SK-N-SH treated with all-trans-retinoic acid at 6 μM for 48 hours (cell line): ENCODE data around the gene MRPS6.
A peak's percentile ranks its signal among the peaks of the same experiment; 100 is the strongest.

ENCODE experiments used
- ATAC-seq: fragments of 200-7000 bp; cut with Tn5 transposase; 3 replicates; pipeline ENCODE4 v1.9.1; 2020; ENCODE audit warnings: mild to moderate bottlenecking, moderate library complexity
- ARNTL ChIP-seq: fragments of 450-650 bp; formaldehyde crosslinking; IDR thresholded peaks from 2 replicates; pipeline ENCODE4 v1.5.0; 2020; ENCODE audit warnings: low read depth, mild to moderate bottlenecking, moderate library complexity, borderline replicate concordance
- BACH2 ChIP-seq: fragments of 250-450 bp; sonication (Bioruptor Pico); IDR thresholded peaks from 2 replicates; pipeline ENCODE4 v1.9.0; 2021; ENCODE audit warnings: mild to moderate bottlenecking, borderline replicate concordance
- ESRRG ChIP-seq: fragments of 250-450 bp; sonication (Bioruptor Pico); IDR thresholded peaks from 2 replicates; pipeline ENCODE4 v1.6.1; 2021; ENCODE audit warnings: mild to moderate bottlenecking
- ISL1 ChIP-seq: fragments of 250-450 bp; sonication (Bioruptor Pico); IDR thresholded peaks from 2 replicates; pipeline ENCODE4 v2.1.2; 2022; ENCODE audit warnings: mild to moderate bottlenecking, moderate library complexity
- OSR1 ChIP-seq: fragments of 250-450 bp; sonication (Bioruptor Pico); IDR thresholded peaks from 2 replicates; pipeline ENCODE4 v1.8.0; 2022; ENCODE audit warnings: moderate library complexity, mild to moderate bottlenecking, inconsistent platforms
- PPARA ChIP-seq: fragments of 250-450 bp; sonication (Bioruptor Pico); IDR thresholded peaks from 2 replicates; pipeline ENCODE4 v1.5.0; 2020; ENCODE audit warnings: mild to moderate bottlenecking, borderline replicate concordance
- SNAI2 ChIP-seq: fragments of 250-450 bp; sonication (Bioruptor Pico); IDR thresholded peaks from 2 replicates; pipeline ENCODE4 v1.5.0; 2020; ENCODE audit warnings: mild to moderate bottlenecking, moderate library complexity
- TOX ChIP-seq: fragments of 250-450 bp; sonication (Bioruptor Pico); IDR thresholded peaks from 2 replicates; pipeline ENCODE4 v1.8.0; 2021; ENCODE audit warnings: mild to moderate bottlenecking, moderate library complexity, borderline replicate concordance
- ZFP3 ChIP-seq: fragments of 250-450 bp; sonication (Bioruptor Pico); IDR thresholded peaks from 2 replicates; pipeline ENCODE4 v1.5.0; 2020; ENCODE audit warnings: mild to moderate bottlenecking, moderate library complexity
- ZNF565 ChIP-seq: fragments of 450-650 bp; formaldehyde crosslinking; conservative IDR thresholded peaks from 2 replicates; pipeline ENCODE4 v1.5.0; 2020; ENCODE audit warnings: low read depth, mild to moderate bottlenecking, moderate library complexity
- ZNF70 ChIP-seq: fragments of 450-650 bp; formaldehyde crosslinking; IDR thresholded peaks from 2 replicates; pipeline ENCODE4 v1.5.0; 2020; ENCODE audit warnings: mild to moderate bottlenecking, moderate library complexity
- ZNF8 ChIP-seq: fragments of 450-650 bp; formaldehyde crosslinking; IDR thresholded peaks from 2 replicates; pipeline ENCODE4 v1.5.0; 2020; ENCODE audit warnings: mild to moderate bottlenecking, moderate library complexity
- TF ChIP-seq, protein P1 (sequence below): fragments of 250-450 bp; sonication (Bioruptor Pico); IDR thresholded peaks from 2 replicates; pipeline ENCODE4 v1.5.1; 2020; ENCODE audit warnings: low read depth, mild to moderate bottlenecking, moderate library complexity
- TF ChIP-seq, protein P2 (sequence below): fragments of 250-450 bp; sonication (Bioruptor Pico); IDR thresholded peaks from 2 replicates; pipeline ENCODE4 v1.8.0; 2021; ENCODE audit warnings: low read depth, mild to moderate bottlenecking, moderate library complexity, borderline replicate concordance
- TF ChIP-seq, protein P3 (sequence below): fragments of 250-450 bp; sonication (Bioruptor Pico); IDR thresholded peaks from 2 replicates; pipeline ENCODE4 v1.8.0; 2020; ENCODE audit warnings: mild to moderate bottlenecking, moderate library complexity, borderline replicate concordance
- TF ChIP-seq, protein P4 (sequence below): fragments of 250-450 bp; sonication (Bioruptor Pico); IDR thresholded peaks from 2 replicates; pipeline ENCODE4 v1.5.1; 2021; ENCODE audit warnings: mild to moderate bottlenecking, moderate library complexity
- TF ChIP-seq, protein P5 (sequence below): fragments of 250-450 bp; sonication (Bioruptor Pico); IDR thresholded peaks from 2 replicates; pipeline ENCODE4 v1.5.0; 2020; ENCODE audit warnings: mild to moderate bottlenecking, moderate library complexity

The MRPS6 gene

GRCh38 chr21:34100790-34101189 is 27.4 kb downstream of the MRPS6 start:
- ATAC-seq = no peak
- TF ChIP-seq ZNF565 (CRISPR knock-in tag) (no peak), OSR1 (no peak), ESRRG (CRISPR knock-in tag) (no peak), BACH2 (CRISPR knock-in tag) (no peak), ISL1 (CRISPR knock-in tag) (no peak), PPARA (CRISPR knock-in tag) (no peak), ZNF8 (CRISPR knock-in tag) (no peak), TOX (no peak), ZNF70 (CRISPR knock-in tag) (no peak)
- TF ChIP-seq, protein P1, sequence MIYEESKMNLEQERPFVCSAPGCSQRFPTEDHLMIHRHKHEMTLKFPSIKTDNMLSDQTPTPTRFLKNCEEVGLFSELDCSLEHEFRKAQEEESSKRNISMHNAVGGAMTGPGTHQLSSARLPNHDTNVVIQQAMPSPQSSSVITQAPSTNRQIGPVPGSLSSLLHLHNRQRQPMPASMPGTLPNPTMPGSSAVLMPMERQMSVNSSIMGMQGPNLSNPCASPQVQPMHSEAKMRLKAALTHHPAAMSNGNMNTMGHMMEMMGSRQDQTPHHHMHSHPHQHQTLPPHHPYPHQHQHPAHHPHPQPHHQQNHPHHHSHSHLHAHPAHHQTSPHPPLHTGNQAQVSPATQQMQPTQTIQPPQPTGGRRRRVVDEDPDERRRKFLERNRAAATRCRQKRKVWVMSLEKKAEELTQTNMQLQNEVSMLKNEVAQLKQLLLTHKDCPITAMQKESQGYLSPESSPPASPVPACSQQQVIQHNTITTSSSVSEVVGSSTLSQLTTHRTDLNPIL = no peak
- TF ChIP-seq, protein P2, sequence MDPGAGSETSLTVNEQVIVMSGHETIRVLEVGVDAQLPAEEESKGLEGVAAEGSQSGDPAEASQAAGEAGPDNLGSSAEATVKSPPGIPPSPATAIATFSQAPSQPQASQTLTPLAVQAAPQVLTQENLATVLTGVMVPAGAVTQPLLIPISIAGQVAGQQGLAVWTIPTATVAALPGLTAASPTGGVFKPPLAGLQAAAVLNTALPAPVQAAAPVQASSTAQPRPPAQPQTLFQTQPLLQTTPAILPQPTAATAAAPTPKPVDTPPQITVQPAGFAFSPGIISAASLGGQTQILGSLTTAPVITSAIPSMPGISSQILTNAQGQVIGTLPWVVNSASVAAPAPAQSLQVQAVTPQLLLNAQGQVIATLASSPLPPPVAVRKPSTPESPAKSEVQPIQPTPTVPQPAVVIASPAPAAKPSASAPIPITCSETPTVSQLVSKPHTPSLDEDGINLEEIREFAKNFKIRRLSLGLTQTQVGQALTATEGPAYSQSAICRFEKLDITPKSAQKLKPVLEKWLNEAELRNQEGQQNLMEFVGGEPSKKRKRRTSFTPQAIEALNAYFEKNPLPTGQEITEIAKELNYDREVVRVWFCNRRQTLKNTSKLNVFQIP = no peak
- TF ChIP-seq, protein P3, sequence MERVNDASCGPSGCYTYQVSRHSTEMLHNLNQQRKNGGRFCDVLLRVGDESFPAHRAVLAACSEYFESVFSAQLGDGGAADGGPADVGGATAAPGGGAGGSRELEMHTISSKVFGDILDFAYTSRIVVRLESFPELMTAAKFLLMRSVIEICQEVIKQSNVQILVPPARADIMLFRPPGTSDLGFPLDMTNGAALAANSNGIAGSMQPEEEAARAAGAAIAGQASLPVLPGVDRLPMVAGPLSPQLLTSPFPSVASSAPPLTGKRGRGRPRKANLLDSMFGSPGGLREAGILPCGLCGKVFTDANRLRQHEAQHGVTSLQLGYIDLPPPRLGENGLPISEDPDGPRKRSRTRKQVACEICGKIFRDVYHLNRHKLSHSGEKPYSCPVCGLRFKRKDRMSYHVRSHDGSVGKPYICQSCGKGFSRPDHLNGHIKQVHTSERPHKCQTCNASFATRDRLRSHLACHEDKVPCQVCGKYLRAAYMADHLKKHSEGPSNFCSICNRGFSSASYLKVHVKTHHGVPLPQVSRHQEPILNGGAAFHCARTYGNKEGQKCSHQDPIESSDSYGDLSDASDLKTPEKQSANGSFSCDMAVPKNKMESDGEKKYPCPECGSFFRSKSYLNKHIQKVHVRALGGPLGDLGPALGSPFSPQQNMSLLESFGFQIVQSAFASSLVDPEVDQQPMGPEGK = no peak
- TF ChIP-seq, protein P4, sequence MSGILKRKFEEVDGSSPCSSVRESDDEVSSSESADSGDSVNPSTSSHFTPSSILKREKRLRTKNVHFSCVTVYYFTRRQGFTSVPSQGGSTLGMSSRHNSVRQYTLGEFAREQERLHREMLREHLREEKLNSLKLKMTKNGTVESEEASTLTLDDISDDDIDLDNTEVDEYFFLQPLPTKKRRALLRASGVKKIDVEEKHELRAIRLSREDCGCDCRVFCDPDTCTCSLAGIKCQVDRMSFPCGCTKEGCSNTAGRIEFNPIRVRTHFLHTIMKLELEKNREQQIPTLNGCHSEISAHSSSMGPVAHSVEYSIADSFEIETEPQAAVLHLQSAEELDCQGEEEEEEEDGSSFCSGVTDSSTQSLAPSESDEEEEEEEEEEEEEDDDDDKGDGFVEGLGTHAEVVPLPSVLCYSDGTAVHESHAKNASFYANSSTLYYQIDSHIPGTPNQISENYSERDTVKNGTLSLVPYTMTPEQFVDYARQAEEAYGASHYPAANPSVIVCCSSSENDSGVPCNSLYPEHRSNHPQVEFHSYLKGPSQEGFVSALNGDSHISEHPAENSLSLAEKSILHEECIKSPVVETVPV (CRISPR knock-in tag) = no peak

DNA sequence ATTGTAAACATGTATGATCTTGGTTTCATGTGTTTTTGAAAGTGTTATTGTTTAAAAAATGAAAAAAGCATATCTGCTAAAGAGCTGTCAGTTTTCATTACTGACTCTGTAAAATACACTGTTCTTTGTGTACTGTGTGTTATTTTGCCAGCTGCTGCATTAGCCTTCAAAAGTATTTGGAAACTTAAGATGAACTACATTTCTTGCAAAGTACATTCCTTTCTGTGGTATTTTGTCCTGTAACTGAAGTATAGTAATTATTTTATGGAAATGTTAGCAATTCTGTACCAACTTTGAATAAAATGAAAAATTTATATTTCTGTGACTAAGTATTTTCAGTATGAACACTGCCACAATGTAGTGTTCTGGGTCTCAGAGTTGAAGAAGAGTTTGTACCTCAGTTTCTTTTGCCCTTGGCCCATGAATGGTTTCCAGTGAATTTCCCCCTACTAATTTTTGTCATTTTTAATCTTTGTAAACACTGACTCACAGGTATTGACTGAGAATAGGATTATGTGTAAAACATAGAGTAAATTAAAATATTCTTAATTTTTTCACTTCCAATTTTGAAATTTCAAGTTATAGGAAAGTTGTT is 32.7 kb downstream of the MRPS6 start:
- TF ChIP-seq ISL1 (CRISPR knock-in tag) (peak; percentile 22; the same call in 1 of the 2 replicates), TOX (no peak)
- peak; percentile 86 for ATAC-seq

GRCh38 chr21:34107606-34108005 is 34.2 kb downstream of the MRPS6 start:
- TF ChIP-seq BACH2 (CRISPR knock-in tag) = no peak
- no peak for TF ChIP-seq TOX
- TF ChIP-seq, protein P5, sequence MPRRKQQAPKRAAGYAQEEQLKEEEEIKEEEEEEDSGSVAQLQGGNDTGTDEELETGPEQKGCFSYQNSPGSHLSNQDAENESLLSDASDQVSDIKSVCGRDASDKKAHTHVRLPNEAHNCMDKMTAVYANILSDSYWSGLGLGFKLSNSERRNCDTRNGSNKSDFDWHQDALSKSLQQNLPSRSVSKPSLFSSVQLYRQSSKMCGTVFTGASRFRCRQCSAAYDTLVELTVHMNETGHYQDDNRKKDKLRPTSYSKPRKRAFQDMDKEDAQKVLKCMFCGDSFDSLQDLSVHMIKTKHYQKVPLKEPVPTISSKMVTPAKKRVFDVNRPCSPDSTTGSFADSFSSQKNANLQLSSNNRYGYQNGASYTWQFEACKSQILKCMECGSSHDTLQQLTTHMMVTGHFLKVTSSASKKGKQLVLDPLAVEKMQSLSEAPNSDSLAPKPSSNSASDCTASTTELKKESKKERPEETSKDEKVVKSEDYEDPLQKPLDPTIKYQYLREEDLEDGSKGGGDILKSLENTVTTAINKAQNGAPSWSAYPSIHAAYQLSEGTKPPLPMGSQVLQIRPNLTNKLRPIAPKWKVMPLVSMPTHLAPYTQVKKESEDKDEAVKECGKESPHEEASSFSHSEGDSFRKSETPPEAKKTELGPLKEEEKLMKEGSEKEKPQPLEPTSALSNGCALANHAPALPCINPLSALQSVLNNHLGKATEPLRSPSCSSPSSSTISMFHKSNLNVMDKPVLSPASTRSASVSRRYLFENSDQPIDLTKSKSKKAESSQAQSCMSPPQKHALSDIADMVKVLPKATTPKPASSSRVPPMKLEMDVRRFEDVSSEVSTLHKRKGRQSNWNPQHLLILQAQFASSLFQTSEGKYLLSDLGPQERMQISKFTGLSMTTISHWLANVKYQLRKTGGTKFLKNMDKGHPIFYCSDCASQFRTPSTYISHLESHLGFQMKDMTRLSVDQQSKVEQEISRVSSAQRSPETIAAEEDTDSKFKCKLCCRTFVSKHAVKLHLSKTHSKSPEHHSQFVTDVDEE (CRISPR knock-in tag) = no peak
- no peak for TF ChIP-seq ZNF565 (CRISPR knock-in tag)
- TF ChIP-seq OSR1 = no peak
- TF ChIP-seq ZNF70 (CRISPR knock-in tag) = no peak
- TF ChIP-seq, protein P4 (CRISPR knock-in tag) = no peak
- no peak for TF ChIP-seq SNAI2 (CRISPR knock-in tag)
- TF ChIP-seq, protein P2 = no peak
- TF ChIP-seq ISL1 (CRISPR knock-in tag) = no peak
- TF ChIP-seq ARNTL (CRISPR knock-in tag) = no peak
- TF ChIP-seq, protein P3 = no peak
- no peak for TF ChIP-seq ZNF8 (CRISPR knock-in tag)
- no peak for TF ChIP-seq ZFP3 (CRISPR knock-in tag)
- TF ChIP-seq, all 23 proteins: peak for 0
- no peak for ATAC-seq
